Stomach (tissue), 4 donors: ENCODE data around the gene CYB5R3.
"Not testable (repeated sequence)": the region's sequence is repeated elsewhere in the genome, so short reads cannot be mapped to it uniquely, and the experiment has no call there.

ENCODE experiments used
- EP300 ChIP-seq: sonication (generic); formaldehyde crosslinking; IDR thresholded peaks from one replicate; pipeline ENCODE4 v1.6.1; 2017; ENCODE audit warnings: antibody characterized with exemption
- POLR2A ChIP-seq, 4 donors: fragments of 450-650 bp; IDR thresholded peaks; one replicate each; pipeline ENCODE4 v1.6.1; 2016; ENCODE audit warnings: antibody characterized with exemption in 4 of 4, control low read depth in 2 of 4, mild to moderate bottlenecking in 1 of 4, moderate library complexity in 1 of 4
- POLR2AphosphoS5 ChIP-seq, 3 donors: sonication (generic); formaldehyde crosslinking; IDR thresholded peaks; one replicate each; pipeline ENCODE4 v1.6.1; 2016; ENCODE audit warnings: antibody characterized with exemption in 3 of 3
- TF ChIP-seq, protein P1 (sequence below), 7 experiments: fragments of 450-650 bp in 4 of 7; fragments of 200-600 bp in 3 of 7; sonication (generic) in 3 of 7; IDR thresholded peaks; one replicate each; pipeline ENCODE4 v1.5.1; 2016 to 2019; ENCODE audit warnings: antibody characterized with exemption in 7 of 7, control low read depth in 2 of 7, mild to moderate bottlenecking in 1 of 7

DNA sequence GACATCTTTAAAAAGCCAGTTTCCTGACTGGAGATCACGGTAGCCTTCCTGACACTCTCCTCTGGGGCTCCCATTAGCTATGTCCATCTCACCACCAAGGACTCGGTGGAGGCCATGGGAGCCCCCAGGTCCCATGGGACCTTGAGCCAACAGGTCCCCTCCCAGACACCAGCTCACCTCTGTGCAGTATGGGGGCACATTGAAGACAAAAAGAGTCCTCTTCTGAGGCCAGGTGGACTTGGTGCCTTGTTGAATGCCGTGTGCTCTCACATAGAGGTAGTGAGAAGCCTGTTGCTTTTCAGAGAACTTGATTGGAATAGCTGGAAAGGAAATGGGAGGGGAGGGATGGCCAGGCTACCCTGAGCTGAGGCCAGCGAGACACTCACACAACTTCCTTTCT lies 69.2 kb downstream of the CYB5R3 start:
- TF ChIP-seq, protein P1, sequence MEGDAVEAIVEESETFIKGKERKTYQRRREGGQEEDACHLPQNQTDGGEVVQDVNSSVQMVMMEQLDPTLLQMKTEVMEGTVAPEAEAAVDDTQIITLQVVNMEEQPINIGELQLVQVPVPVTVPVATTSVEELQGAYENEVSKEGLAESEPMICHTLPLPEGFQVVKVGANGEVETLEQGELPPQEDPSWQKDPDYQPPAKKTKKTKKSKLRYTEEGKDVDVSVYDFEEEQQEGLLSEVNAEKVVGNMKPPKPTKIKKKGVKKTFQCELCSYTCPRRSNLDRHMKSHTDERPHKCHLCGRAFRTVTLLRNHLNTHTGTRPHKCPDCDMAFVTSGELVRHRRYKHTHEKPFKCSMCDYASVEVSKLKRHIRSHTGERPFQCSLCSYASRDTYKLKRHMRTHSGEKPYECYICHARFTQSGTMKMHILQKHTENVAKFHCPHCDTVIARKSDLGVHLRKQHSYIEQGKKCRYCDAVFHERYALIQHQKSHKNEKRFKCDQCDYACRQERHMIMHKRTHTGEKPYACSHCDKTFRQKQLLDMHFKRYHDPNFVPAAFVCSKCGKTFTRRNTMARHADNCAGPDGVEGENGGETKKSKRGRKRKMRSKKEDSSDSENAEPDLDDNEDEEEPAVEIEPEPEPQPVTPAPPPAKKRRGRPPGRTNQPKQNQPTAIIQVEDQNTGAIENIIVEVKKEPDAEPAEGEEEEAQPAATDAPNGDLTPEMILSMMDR (IDR thresholded peaks at IDR 0.05), result not testable (repeated sequence)
- not testable (repeated sequence) for TF ChIP-seq POLR2AphosphoS5 (IDR thresholded peaks at IDR 0.05); EP300; POLR2A (IDR thresholded peaks at IDR 0.05)
